Measurements from ENCODE around the gene EIPR1.
"Not testable (repeated sequence)": the region's sequence is repeated elsewhere in the genome, so short reads cannot be mapped to it uniquely, and the experiment has no call there.

The EIPR1 gene

GRCh38 chr2:3302751-3303582, 74.7 kb downstream of the EIPR1 start:
- DNase-seq = no peak

GRCh38 chr2:3302421-3302750, 75.2 kb downstream of the EIPR1 start:
- DNase-seq = no peak

GRCh38 chr2:3301001-3301400, 76.6 kb downstream of the EIPR1 start:
- DNase-seq = no peak

GRCh38 chr2:3300224-3300995, 77.2 kb downstream of the EIPR1 start:
- DNase-seq = no peak

GRCh38 chr2:3299703-3300102, 77.9 kb downstream of the EIPR1 start:
- DNase-seq = no peak

GRCh38 chr2:3299130-3299529, 78.5 kb downstream of the EIPR1 start:
- DNase-seq = no peak

- DNase-seq = no peak
These were observed 79.4 kb downstream of the EIPR1 start for GRCh38 chr2:3298191-3298590.

- no peak for DNase-seq
These were observed 80.1 kb downstream of the EIPR1 start for GRCh38 chr2:3297523-3297922.

- no peak for DNase-seq
These were observed 81.2 kb downstream of the EIPR1 start for GRCh38 chr2:3296182-3296972.

GRCh38 chr2:3294493-3294892, 83.1 kb downstream of the EIPR1 start:
- no peak for DNase-seq

- DNase-seq = no peak
These were observed 83.5 kb downstream of the EIPR1 start for GRCh38 chr2:3294069-3294468.

- DNase-seq = no peak
These were observed 84.4 kb downstream of the EIPR1 start for GRCh38 chr2:3293221-3293620.

- DNase-seq = no peak
These were observed 85.2 kb downstream of the EIPR1 start for GRCh38 chr2:3292416-3292815.

GRCh38 chr2:3291750-3292149, 85.9 kb downstream of the EIPR1 start:
- DNase-seq = no peak

GRCh38 chr2:3291113-3291512, 86.5 kb downstream of the EIPR1 start:
- DNase-seq = no peak

- DNase-seq = no peak
These were observed 87.0 kb downstream of the EIPR1 start for GRCh38 chr2:3290655-3291054.

GRCh38 chr2:3289971-3290370, 87.6 kb downstream of the EIPR1 start:
- no peak for DNase-seq

- DNase-seq = no peak
These were observed 88.1 kb downstream of the EIPR1 start for GRCh38 chr2:3289526-3289925.

GRCh38 chr2:3289171-3289515, 88.5 kb downstream of the EIPR1 start:
- DNase-seq = no peak

GRCh38 chr2:3288470-3289170, 89.0 kb downstream of the EIPR1 start:
- no peak for DNase-seq

GRCh38 chr2:3287896-3288295, 89.7 kb downstream of the EIPR1 start:
- DNase-seq = no peak

- DNase-seq = not testable (repeated sequence)
These were observed 91.0 kb downstream of the EIPR1 start for GRCh38 chr2:3286646-3287036.
